GM12878 (cell line): Measurements from ENCODE around the gene MAPKAP1. TPM values are rescaled to one million over a fixed set of nuclear protein-coding genes. Genes with fewer than 3 reads are reported as not detected.

Experiments used
- ATAC-seq: fragments of 200-7000 bp; cut with Tn5 transposase; 3 replicates; pipeline ENCODE4 v1.9.1; 2020; ENCODE audit warnings: mild to moderate bottlenecking, moderate library complexity
- BruUV-seq: library from RNA; stranded (reverse); fragments of 400-500 nt; replicated peaks from 2 replicates; lab custom pipeline; 2021; lab: Mats Ljungman, UMichigan
- CTCF ChIA-PET: fragments of 300-600 bp; sonication (Branson Sonifier 250); formaldehyde crosslinking; extraction: SDS; loops from one replicate; lab custom pipeline; 2021; ENCODE audit warnings: inconsistent platforms; lab: Yijun Ruan, JAX
- POLR2A ChIA-PET: fragments of 350-600 bp; formaldehyde crosslinking; extraction: SDS; loops from one replicate; lab custom pipeline; 2021; ENCODE audit warnings: inconsistent platforms; lab: Charles Lee
- RAD21 ChIA-PET: fragments of 300-600 bp; sonication (Branson Sonifier 250); formaldehyde crosslinking; loops from one replicate; lab custom pipeline; 2023; ENCODE audit warnings: antibody characterized with exemption; ENCODE audit not compliant: unreplicated experiment; lab: Charles Lee
- SMC1A ChIA-PET: fragments of 300-600 bp; sonication (Branson Sonifier 250); formaldehyde crosslinking; loops from one replicate; lab custom pipeline; 2023; ENCODE audit not compliant: unreplicated experiment, uncharacterized antibody; lab: Charles Lee
- DNase-seq: peaks from one replicate; pipeline ENCODE4 v3.0.0-alpha.2; 2011; ENCODE audit warnings: low read depth, low spot score
- FAIRE-seq: peaks from 3 replicates; lab custom pipeline; 2011; peaks lifted over from hg19 to GRCh38; lab: Jason Lieb, UNC
- H2AFZ ChIP-seq: 2 replicates; pipeline ENCODE4 v1.6.0; 2011; ENCODE audit warnings: low read depth, low read length, control low read depth; ENCODE audit not compliant: control insufficient read depth
- H3K27ac ChIP-seq: 2 replicates; pipeline ENCODE4 v1.5.1; 2011; ENCODE audit warnings: control low read depth; ENCODE audit not compliant: control insufficient read depth, insufficient read depth
- H3K27me3 ChIP-seq, 2 experiments: replicated peaks in 1 of 2; 2 replicates each; pipeline versions ENCODE4 v1.6.0 to v1.6.1; 2011; ENCODE audit warnings: low read length in 1 of 2; ENCODE audit not compliant: control insufficient read depth in 2 of 2, insufficient read depth in 2 of 2
- H3K36me3 ChIP-seq, 2 experiments: 2 replicates each; pipeline ENCODE4 v1.5.1; 2011; ENCODE audit warnings: low read length in 1 of 2; ENCODE audit not compliant: control insufficient read depth in 2 of 2, insufficient read depth in 2 of 2
- H3K4me1 ChIP-seq: 2 replicates; pipeline ENCODE4 v1.6.1; 2011; ENCODE audit warnings: mild to moderate bottlenecking, low read length, moderate library complexity, mixed read lengths; ENCODE audit not compliant: control insufficient read depth, insufficient read depth
- H3K4me2 ChIP-seq: 2 replicates; pipeline ENCODE4 v1.6.0; 2011; ENCODE audit warnings: control low read depth; ENCODE audit not compliant: control insufficient read depth, insufficient read depth
- H3K4me3 ChIP-seq: fragments of 200-600 bp; sonication (generic); 2 replicates; pipeline ENCODE4 v1.5.1; 2016
- H3K79me2 ChIP-seq: 2 replicates; pipeline ENCODE4 v1.6.0; 2011; ENCODE audit warnings: low read length; ENCODE audit not compliant: control insufficient read depth, insufficient read depth
- H3K9ac ChIP-seq: 2 replicates; pipeline ENCODE4 v1.8.0; 2011; ENCODE audit warnings: low read length, control low read depth, mixed read lengths; ENCODE audit not compliant: control insufficient read depth, insufficient read depth
- H3K9me3 ChIP-seq: replicated peaks from 3 replicates; pipeline ENCODE4 v1.5.1; 2011; ENCODE audit warnings: mild to moderate bottlenecking, low read length; ENCODE audit not compliant: control insufficient read depth, insufficient read depth
- H4K20me1 ChIP-seq: 2 replicates; pipeline ENCODE4 v1.6.0; 2011; ENCODE audit not compliant: control insufficient read depth, insufficient read depth
- BCL11A ChIP-seq: IDR thresholded peaks from 2 replicates; pipeline ENCODE4 v1.6.1; 2011; ENCODE audit warnings: low read depth, low read length
- BHLHE40 ChIP-seq, 2 experiments: fragments of 450-650 bp in 1 of 2; IDR thresholded peaks; 2 replicates each; pipeline ENCODE4 v1.6.1; 2011 to 2017; ENCODE audit warnings: low read depth in 2 of 2, borderline replicate concordance in 1 of 2, improper control_type of control experiment in 1 of 2, low read length in 1 of 2, mild to moderate bottlenecking in 1 of 2
- EGR1 ChIP-seq, 2 experiments: IDR thresholded peaks; 1 replicate in 1 of 2; 2 replicates in 1 of 2; pipeline ENCODE4 v1.6.1; 2011 to 2012; ENCODE audit warnings: low read depth in 2 of 2, low read length in 2 of 2, borderline replicate concordance in 1 of 2, mild to moderate bottlenecking in 1 of 2, moderate library complexity in 1 of 2
- FOXM1 ChIP-seq: IDR thresholded peaks from 2 replicates; pipeline ENCODE4 v1.6.1; 2012; ENCODE audit warnings: low read depth, mild to moderate bottlenecking, inconsistent platforms, low read length, moderate library complexity
- GABPA ChIP-seq: IDR thresholded peaks from 2 replicates; pipeline ENCODE4 v1.6.1; 2014; ENCODE audit warnings: antibody characterized with exemption, low read depth, mild to moderate bottlenecking, inconsistent platforms
- GATAD2B ChIP-seq: fragments of 450-650 bp; conservative IDR thresholded peaks from 2 replicates; pipeline ENCODE4 v1.6.1; 2017; ENCODE audit warnings: low read depth, mild to moderate bottlenecking, moderate library complexity
- KAT2A ChIP-seq: conservative IDR thresholded peaks from 2 replicates; pipeline ENCODE4 v1.6.1; 2011; ENCODE audit warnings: low read depth, low read length; ENCODE audit not compliant: control insufficient read depth
- KDM1A ChIP-seq: fragments of 200-600 bp; sonication (generic); IDR thresholded peaks from 2 replicates; pipeline ENCODE4 v1.6.1; 2016; ENCODE audit warnings: borderline replicate concordance
- MEF2B ChIP-seq: fragments of 450-650 bp; IDR thresholded peaks from 2 replicates; pipeline ENCODE4 v1.6.1; 2018; ENCODE audit warnings: mild to moderate bottlenecking, moderate library complexity; ENCODE audit not compliant: partially characterized antibody, poor library complexity, severe bottlenecking
- MTA2 ChIP-seq: fragments of 450-650 bp; IDR thresholded peaks from 2 replicates; pipeline ENCODE4 v1.6.1; 2016; ENCODE audit warnings: low read depth, mild to moderate bottlenecking, moderate library complexity
- MXI1 ChIP-seq: fragments of 150-350 bp; IDR thresholded peaks from 2 replicates; pipeline ENCODE4 v1.6.1; 2011; ENCODE audit warnings: low read depth, mild to moderate bottlenecking, inconsistent platforms, low read length, improper control_type of control experiment
- NR2F1 ChIP-seq: fragments of 450-650 bp; conservative IDR thresholded peaks from 2 replicates; pipeline ENCODE4 v1.6.1; 2017; ENCODE audit warnings: mild to moderate bottlenecking
- YBX1 ChIP-seq: fragments of 450-650 bp; IDR thresholded peaks from 2 replicates; pipeline ENCODE4 v1.6.1; 2016; ENCODE audit warnings: antibody characterized with exemption
- WGBS: methylation state at CpG from one replicate; pipeline ENCODE4 v1.1.6; 2016; ENCODE audit warnings: low lambda C conversion rate; ENCODE audit not compliant: insufficient replicate concordance, insufficient coverage; ENCODE audit errors: missing lambda C conversion rate; 5-methylcytosine and 5-hydroxymethylcytosine counted together
- in situ Hi-C: fragments of 300-500 bp; cut with MboI; formaldehyde crosslinking; loops from 9 replicates; pipeline ENCODE4 v1.14.3; 2018; ENCODE audit warnings: mixed read lengths
- intact Hi-C: fragments of 100-400 bp; cut with micrococcal nuclease; formaldehyde crosslinking; loops from one replicate; pipeline ENCODE4 v1.14.2; 2022; ENCODE audit not compliant: unreplicated experiment
- polyA plus RNA-seq, 11 experiments: library from polyadenylated mRNA; depleted of rRNA in 4 of 11; unstranded in 6 of 11; stranded (reverse) in 5 of 11; fragments of >200 nt; fragmentation: Nextera tagmentation in 4 of 11; fragmentation: Illumina TruSeq in 1 of 11; extraction: Ambion mirVana in 4 of 11; extraction: Trizol in 1 of 11; gene quantifications; 1 replicate in 1 of 11; 2 replicates in 10 of 11; pipeline versions ENCODE4 v1.2.1 to v1.2.3, GENCODE V29; 2011 to 2016; ENCODE audit warnings: inconsistent platforms in 2 of 11, missing spikeins in 2 of 11, low read depth in 1 of 11
- total RNA-seq, 4 experiments: library from RNA; depleted of rRNA in 3 of 4; stranded (reverse); fragments of >200 nt in 3 of 4; fragmentation: Illumina TruSeq in 1 of 4; extraction: Trizol in 1 of 4; gene quantifications; 2 replicates each; pipeline versions ENCODE4 v1.2.1 to v1.2.3, GENCODE V29; 2013 to 2021
- TF ChIP-seq, protein P1 (sequence below): IDR thresholded peaks from 2 replicates; pipeline ENCODE4 v1.6.1; 2011; ENCODE audit warnings: low read depth, mild to moderate bottlenecking, low read length, moderate library complexity, borderline replicate concordance; ENCODE audit errors: extremely low read depth

Gene MAPKAP1
- total and polyA plus RNA-seq, 10 of the 15 experiments (the other 5 are each of a cell fraction or from before 2014, with no cell fraction given), result 5.1 to 188 (median 105) TPM

GRCh38 chr9:125629446-125629845 lies 77.6 kb downstream of the MAPKAP1 start:
- RAD21 ChIA-PET, result interaction anchor here (0.6 to 8.8 kb wide), 7 partner anchors 23 to 222 kb away, joined by 3 to 151 read pairs (median 6); partner anchors contain the start of gene MAPKAP1

DNA sequence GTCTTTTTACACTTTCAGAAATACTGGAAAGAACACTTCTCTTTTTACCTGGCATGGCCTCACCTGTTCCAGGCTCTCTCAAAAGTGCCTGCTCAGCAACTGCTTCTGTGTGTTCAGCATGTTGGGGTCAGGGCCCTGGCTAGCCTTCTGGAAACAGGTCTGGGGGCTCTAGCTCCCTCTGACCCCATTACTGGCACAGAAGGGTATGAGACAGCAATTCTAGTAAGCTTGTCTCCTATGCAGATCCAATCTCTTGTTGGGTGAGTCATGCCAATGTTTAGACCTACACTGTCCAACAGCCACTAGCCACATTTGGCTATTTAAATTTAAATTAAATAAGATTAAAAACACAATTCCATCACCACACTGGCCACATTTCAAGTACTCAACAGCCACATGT lies 80.8 kb downstream of the MAPKAP1 start:
- peak; percentile 6; the same call in 1 of the 3 replicates for ATAC-seq
- no peak for TF ChIP-seq KAT2A
- TF ChIP-seq BCL11A, result no peak
- TF ChIP-seq MTA2, result no peak
- TF ChIP-seq BHLHE40 (IDR thresholded peaks at IDR 0.05; ENCODE audit: borderline replicate concordance in 1 of 2, low read depth in 2 of 2, low read length in 1 of 2), result no peak
- no peak for TF ChIP-seq YBX1
- TF ChIP-seq EGR1 (IDR thresholded peaks at IDR 0.05; ENCODE audit: borderline replicate concordance in 1 of 2, low read depth in 2 of 2, low read length in 2 of 2), result no peak
- TF ChIP-seq KDM1A, result no peak
- TF ChIP-seq, protein P1, sequence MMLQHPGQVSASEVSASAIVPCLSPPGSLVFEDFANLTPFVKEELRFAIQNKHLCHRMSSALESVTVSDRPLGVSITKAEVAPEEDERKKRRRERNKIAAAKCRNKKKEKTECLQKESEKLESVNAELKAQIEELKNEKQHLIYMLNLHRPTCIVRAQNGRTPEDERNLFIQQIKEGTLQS, result no peak
- no peak for TF ChIP-seq FOXM1
- no peak for TF ChIP-seq GATAD2B
- TF ChIP-seq MEF2B, result no peak
- no peak for TF ChIP-seq NR2F1
- no peak for TF ChIP-seq MXI1

More at GRCh38 chr9:125629446-125629845, 77.6 kb downstream of the MAPKAP1 start:
- in situ Hi-C loops, result loop anchor here (25.0 kb wide), 1 partner anchor 1417 kb away; no protein-coding TSS in a partner anchor
- Histone ChIP-seq H3K4me3 (no peak overlapping the region), H3K9ac (no peak overlapping the region), H3K36me3 (no peaks in the 10 kb centered on the region; a peak in 1 of 4 replicates), H3K4me2 (peak overlapping the region; percentile 85), H3K79me2 (peaks cover 70% of the 10 kb centered on the region), H2AFZ (no peak overlapping the region), H3K27me3 (no peaks in the 10 kb centered on the region), H3K4me1 (peaks cover 61% of the 10 kb centered on the region), H3K27ac (peak overlapping the region; percentile 98), H3K9me3 (no peaks in the 10 kb centered on the region), H4K20me1 (no peaks in the 10 kb centered on the region; the same call in 1 of the 2 replicates)
- ATAC-seq, result no peak
- CTCF ChIA-PET, result interaction anchor here (0.6 to 5.0 kb wide), 10 partner anchors 24 to 506 kb away, joined by 3 to 60 read pairs (median 4); no protein-coding TSS in a partner anchor
- no TSS peak for BruUV-seq
- POLR2A ChIA-PET, result interaction anchor here (1.1 to 2.1 kb wide), 2 partner anchors 70 to 76 kb away, joined by 7 read pairs; partner anchors contain the start of gene MAPKAP1
- no peak for DNase-seq
- SMC1A ChIA-PET, result interaction anchor here (0.6 to 14.6 kb wide), 13 partner anchors 11 to 203 kb away, joined by 3 to 251 read pairs (median 6); partner anchors contain the start of gene MAPKAP1
- intact Hi-C loops, result no loop called here
- 44% methylated on average over 3 of the region's 3 CpGs for WGBS
- TF ChIP-seq MEF2B (no peak), GABPA (no peak)
- no peak for FAIRE-seq

More for the DNA sequence above, 80.8 kb downstream of the MAPKAP1 start:
- H3K27ac ChIP-seq, result no peak overlapping the region
- peaks cover 54% of the 10 kb centered on the region for H3K79me2 ChIP-seq
- no peak overlapping the region for H3K9ac ChIP-seq
- DNase-seq (no peak), FAIRE-seq (no peak)
- peak overlapping the region; percentile 33; the same call in 1 of the 2 replicates for H3K4me2 ChIP-seq
- ChIA-PET SMC1A (interaction anchor here (0.8 to 3.6 kb wide), 6 partner anchors 21 to 198 kb away, joined by 3 to 19 read pairs (median 4); no protein-coding TSS in a partner anchor), POLR2A (no interaction called here), CTCF (interaction anchor here (0.7 to 1.9 kb wide), 4 partner anchors 9 to 218 kb away, joined by 3 to 9 read pairs (median 4); no protein-coding TSS in a partner anchor), RAD21 (interaction anchor here (0.8 to 2.5 kb wide), 5 partner anchors 24 to 214 kb away, joined by 3 to 8 read pairs (median 3); no protein-coding TSS in a partner anchor)
- no TSS peak for BruUV-seq
- H3K27me3 ChIP-seq, result no peaks in the 10 kb centered on the region
- H3K36me3 ChIP-seq, result no peaks in the 10 kb centered on the region; a peak in 1 of 4 replicates
- no peak overlapping the region for H2AFZ ChIP-seq
- H4K20me1 ChIP-seq, result no peaks in the 10 kb centered on the region; the same call in 1 of the 2 replicates
- intact Hi-C loops (no loop called here), in situ Hi-C loops (loop anchor here (25.0 kb wide), 1 partner anchor 1414 kb away; no protein-coding TSS in a partner anchor)
- H3K4me3 ChIP-seq, result no peak overlapping the region
- H3K9me3 ChIP-seq, result no peaks in the 10 kb centered on the region
- peaks cover 38% of the 10 kb centered on the region for H3K4me1 ChIP-seq
